GM23338 (cell line): Measurements from ENCODE around the gene MAP3K6. TPM values are rescaled to one million over a fixed set of nuclear protein-coding genes. Genes with fewer than 3 reads are reported as not detected.

ENCODE experiments used
- ATAC-seq: fragments of 200-7000 bp; cut with Tn5 transposase; 3 replicates; pipeline ENCODE4 v1.9.1; 2020
- DNase-seq: peaks from one replicate; pipeline ENCODE4 v3.0.0-alpha.2; 2015; ENCODE audit warnings: low spot score
- H2AFZ ChIP-seq: fragments of 200-600 bp; sonication (generic); 2 replicates; pipeline ENCODE4 v1.8.0; 2016; ENCODE audit warnings: antibody characterized with exemption, mild to moderate bottlenecking, moderate library complexity
- H3F3A ChIP-seq: fragments of 200-600 bp; sonication (generic); replicated peaks from 2 replicates; pipeline ENCODE4 v1.8.0; 2017; ENCODE audit warnings: antibody characterized with exemption, mixed run types, low read depth
- H3K27ac ChIP-seq: fragments of 200-600 bp; sonication (generic); 2 replicates; pipeline ENCODE4 v1.6.1; 2016; ENCODE audit warnings: low read depth
- H3K27me3 ChIP-seq: fragments of 200-600 bp; sonication (generic); 2 replicates; pipeline ENCODE4 v1.8.0; 2016; ENCODE audit warnings: mild to moderate bottlenecking, mixed run types, moderate library complexity; ENCODE audit not compliant: insufficient read depth
- H3K36me3 ChIP-seq: fragments of 200-600 bp; sonication (generic); 2 replicates; pipeline ENCODE4 v1.8.0; 2016; ENCODE audit warnings: mild to moderate bottlenecking; ENCODE audit not compliant: insufficient read depth
- H3K4me1 ChIP-seq: fragments of 200-600 bp; sonication (generic); 2 replicates; pipeline ENCODE4 v1.8.0; 2016; ENCODE audit warnings: mild to moderate bottlenecking, moderate library complexity; ENCODE audit not compliant: insufficient read depth
- H3K4me2 ChIP-seq: fragments of 200-600 bp; sonication (generic); 2 replicates; pipeline ENCODE4 v1.7.1; 2017; ENCODE audit warnings: mixed run types
- H3K4me3 ChIP-seq: fragments of 200-600 bp; sonication (generic); 2 replicates; pipeline ENCODE4 v1.6.1; 2016; ENCODE audit warnings: mixed run types
- H3K79me2 ChIP-seq: fragments of 200-600 bp; sonication (generic); replicated peaks from 2 replicates; pipeline ENCODE4 v1.8.0; 2017; ENCODE audit warnings: mild to moderate bottlenecking; ENCODE audit not compliant: insufficient read depth
- H3K9me2 ChIP-seq: fragments of 200-600 bp; sonication (generic); 2 replicates; pipeline ENCODE4 v1.8.0; 2017; ENCODE audit not compliant: insufficient read depth
- H4K20me1 ChIP-seq: fragments of 200-600 bp; sonication (generic); replicated peaks from 2 replicates; pipeline ENCODE4 v1.8.0; 2017; ENCODE audit warnings: mild to moderate bottlenecking; ENCODE audit not compliant: insufficient read depth
- H3K27ac Mint-ChIP-seq: 2 replicates; pipeline ENCODE4 v1.8.0; 2020; ENCODE audit warnings: inconsistent platforms, mild to moderate bottlenecking, moderate library complexity, mixed read lengths
- H3K27me3 Mint-ChIP-seq: 3 replicates; pipeline ENCODE4 v1.8.0; 2022; ENCODE audit warnings: low read depth, mild to moderate bottlenecking, moderate library complexity, mixed read lengths, inconsistent platforms; ENCODE audit not compliant: insufficient read depth, poor library complexity
- H3K36me3 Mint-ChIP-seq: 3 replicates; pipeline ENCODE4 v1.8.0; 2021; ENCODE audit warnings: low read depth, mild to moderate bottlenecking, inconsistent platforms, moderate library complexity, mixed read lengths
- H3K4me1 Mint-ChIP-seq: 3 replicates; pipeline ENCODE4 v1.8.0; 2020; ENCODE audit warnings: mild to moderate bottlenecking, inconsistent platforms, mixed read lengths
- H3K4me3 Mint-ChIP-seq: 3 replicates; pipeline ENCODE4 v1.8.0; 2021; ENCODE audit warnings: moderate library complexity, mild to moderate bottlenecking, inconsistent platforms, mixed read lengths
- H3K9me3 Mint-ChIP-seq: 3 replicates; pipeline ENCODE4 v1.8.0; 2020; ENCODE audit warnings: moderate library complexity, mild to moderate bottlenecking, inconsistent platforms, mixed read lengths
- CREB1 ChIP-seq: fragments of 250-450 bp; sonication (Bioruptor Pico); IDR thresholded peaks from 2 replicates; pipeline ENCODE4 v1.5.0; 2020; ENCODE audit warnings: low read depth, mild to moderate bottlenecking, moderate library complexity
- CTCF ChIP-seq, 2 experiments: fragments of 200-600 bp in 1 of 2; sonication (generic) in 1 of 2; conservative IDR thresholded peaks; 2 replicates each; pipeline versions ENCODE4 v1.5.1 to v1.6.1; 2016 to 2017; ENCODE audit warnings: antibody characterized with exemption in 2 of 2, low read depth in 2 of 2, mild to moderate bottlenecking in 2 of 2, moderate library complexity in 1 of 2
- EZH2 ChIP-seq: fragments of 200-600 bp; sonication (generic); IDR thresholded peaks from one replicate; pipeline ENCODE4 v1.8.0; 2017; ENCODE audit warnings: antibody characterized with exemption, mild to moderate bottlenecking, low read depth; ENCODE audit not compliant: unreplicated experiment
- EZH2phosphoT487 ChIP-seq: fragments of 200-600 bp; sonication (generic); IDR thresholded peaks from one replicate; pipeline ENCODE4 v1.8.1; 2018; ENCODE audit warnings: antibody characterized with exemption; ENCODE audit not compliant: unreplicated experiment
- JUNB ChIP-seq: IDR thresholded peaks from one replicate; pipeline ENCODE4 v1.6.1; 2016; ENCODE audit warnings: antibody characterized with exemption; ENCODE audit not compliant: unreplicated experiment
- NANOG ChIP-seq: IDR thresholded peaks from 2 replicates; pipeline ENCODE4 v1.6.1; 2016; ENCODE audit warnings: antibody characterized with exemption, borderline replicate concordance
- POLR2AphosphoS5 ChIP-seq: IDR thresholded peaks from 2 replicates; pipeline ENCODE4 v1.6.1; 2016; ENCODE audit warnings: antibody characterized with exemption, low read depth
- STAT1 ChIP-seq: IDR thresholded peaks from one replicate; pipeline ENCODE4 v1.6.1; 2016; ENCODE audit warnings: antibody characterized with exemption; ENCODE audit not compliant: unreplicated experiment
- ZNF114 ChIP-seq: fragments of 250-450 bp; sonication (Bioruptor Pico); IDR thresholded peaks from 2 replicates; pipeline ENCODE4 v1.5.0; 2020; ENCODE audit warnings: mild to moderate bottlenecking, moderate library complexity
- ZNF331 ChIP-seq: fragments of 250-450 bp; sonication (Bioruptor Pico); IDR thresholded peaks from 2 replicates; pipeline ENCODE4 v1.5.0; 2020; ENCODE audit warnings: low read depth, mild to moderate bottlenecking, moderate library complexity
- ZNF462 ChIP-seq: fragments of 250-450 bp; sonication (Bioruptor Pico); IDR thresholded peaks from 2 replicates; pipeline ENCODE4 v1.5.0; 2020; ENCODE audit warnings: mild to moderate bottlenecking, moderate library complexity
- polyA plus RNA-seq: library from polyadenylated mRNA; unstranded; fragments of >200 nt; fragmentation: Nextera tagmentation; extraction: Ambion mirVana; gene quantifications from 2 replicates; pipeline ENCODE4 v1.2.1, GENCODE V29; 2016
- total RNA-seq: library from RNA; depleted of rRNA; stranded (reverse); fragments of >200 nt; shearing (Covaris generic); gene quantifications from 2 replicates; pipeline ENCODE4 v1.2.3, GENCODE V29; 2014
- TF ChIP-seq, protein P1 (sequence below): IDR thresholded peaks from one replicate; pipeline ENCODE4 v1.6.1; 2018; ENCODE audit warnings: antibody characterized with exemption; ENCODE audit not compliant: unreplicated experiment
- TF ChIP-seq, protein P2 (sequence below): IDR thresholded peaks from 2 replicates; pipeline ENCODE4 v1.6.1; 2016; ENCODE audit warnings: antibody characterized with exemption

Gene MAP3K6
- total and polyA plus RNA-seq, 2 experiments from 2014 or later, result 8.2 to 10.6 TPM

DNA sequence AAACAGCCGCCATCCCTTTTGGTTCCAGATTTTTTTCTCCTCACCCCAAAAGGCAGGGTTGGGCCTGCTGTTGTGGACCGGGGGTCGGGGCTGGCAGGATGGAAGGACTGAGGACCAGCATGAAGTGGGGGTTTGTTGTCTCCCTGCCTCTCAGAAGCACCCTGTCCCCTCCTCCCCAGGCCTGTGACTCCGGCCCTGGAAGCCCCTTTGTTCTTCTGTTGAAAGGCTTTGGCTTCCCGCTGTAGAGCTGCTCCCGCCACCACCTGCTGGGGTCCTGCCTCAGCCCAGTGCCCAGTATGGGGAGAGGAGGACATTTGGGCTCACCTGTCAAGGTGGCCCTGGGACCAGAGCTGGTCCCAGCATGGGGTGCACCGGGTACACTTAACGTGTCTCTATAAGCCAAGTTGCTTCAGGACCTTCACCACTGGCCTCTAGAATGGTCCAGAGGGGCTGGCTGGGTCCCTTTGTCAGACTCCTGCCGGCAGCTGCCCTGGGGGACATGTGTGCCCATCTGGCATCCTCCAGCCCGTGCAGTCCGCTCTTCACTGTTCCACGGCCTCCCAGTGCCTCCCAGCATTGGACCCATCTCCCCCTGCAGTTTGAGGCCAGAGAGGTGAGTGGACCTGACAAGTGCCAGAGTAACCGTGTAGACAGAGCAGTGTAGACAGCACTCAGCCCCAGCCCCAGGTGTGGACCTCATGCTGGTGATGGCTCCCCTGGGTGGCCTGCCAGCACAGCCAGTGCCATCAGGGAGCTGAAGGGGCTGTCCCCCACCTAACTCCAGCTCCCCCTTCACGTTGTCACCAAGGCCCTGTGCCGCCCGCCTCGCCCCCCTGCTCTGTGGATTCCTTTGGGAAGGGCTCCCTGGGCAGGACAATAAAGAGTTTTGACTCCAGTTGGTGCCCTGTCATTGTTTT lies 31.0 kb downstream of the MAP3K6 start:
- Mint-ChIP-seq H3K36me3 (peaks cover 38% of the 10 kb centered on the region), H3K9me3 (no peaks in the 10 kb centered on the region), H3K27me3 (peaks cover 14% of the 10 kb centered on the region), H3K4me3 (no peak overlapping the region), H3K27ac (no peak overlapping the region), H3K4me1 (peaks cover 9% of the 10 kb centered on the region)
- no peak overlapping the region for H3K4me2 ChIP-seq
- no peak overlapping the region for H2AFZ ChIP-seq
- TF ChIP-seq ZNF331 (no peak), NANOG (no peak), POLR2AphosphoS5 (no peak), ZNF114 (CRISPR knock-in tag) (no peak), EZH2 (no peak), STAT1 (no peak), JUNB (no peak), CREB1 (CRISPR knock-in tag) (no peak), EZH2phosphoT487 (no peak), ZNF462 (CRISPR knock-in tag) (no peak), CTCF (conservative IDR thresholded peaks at IDR 0.05; ENCODE audit: low read depth in 2 of 2) (no peak)
- TF ChIP-seq, protein P1, sequence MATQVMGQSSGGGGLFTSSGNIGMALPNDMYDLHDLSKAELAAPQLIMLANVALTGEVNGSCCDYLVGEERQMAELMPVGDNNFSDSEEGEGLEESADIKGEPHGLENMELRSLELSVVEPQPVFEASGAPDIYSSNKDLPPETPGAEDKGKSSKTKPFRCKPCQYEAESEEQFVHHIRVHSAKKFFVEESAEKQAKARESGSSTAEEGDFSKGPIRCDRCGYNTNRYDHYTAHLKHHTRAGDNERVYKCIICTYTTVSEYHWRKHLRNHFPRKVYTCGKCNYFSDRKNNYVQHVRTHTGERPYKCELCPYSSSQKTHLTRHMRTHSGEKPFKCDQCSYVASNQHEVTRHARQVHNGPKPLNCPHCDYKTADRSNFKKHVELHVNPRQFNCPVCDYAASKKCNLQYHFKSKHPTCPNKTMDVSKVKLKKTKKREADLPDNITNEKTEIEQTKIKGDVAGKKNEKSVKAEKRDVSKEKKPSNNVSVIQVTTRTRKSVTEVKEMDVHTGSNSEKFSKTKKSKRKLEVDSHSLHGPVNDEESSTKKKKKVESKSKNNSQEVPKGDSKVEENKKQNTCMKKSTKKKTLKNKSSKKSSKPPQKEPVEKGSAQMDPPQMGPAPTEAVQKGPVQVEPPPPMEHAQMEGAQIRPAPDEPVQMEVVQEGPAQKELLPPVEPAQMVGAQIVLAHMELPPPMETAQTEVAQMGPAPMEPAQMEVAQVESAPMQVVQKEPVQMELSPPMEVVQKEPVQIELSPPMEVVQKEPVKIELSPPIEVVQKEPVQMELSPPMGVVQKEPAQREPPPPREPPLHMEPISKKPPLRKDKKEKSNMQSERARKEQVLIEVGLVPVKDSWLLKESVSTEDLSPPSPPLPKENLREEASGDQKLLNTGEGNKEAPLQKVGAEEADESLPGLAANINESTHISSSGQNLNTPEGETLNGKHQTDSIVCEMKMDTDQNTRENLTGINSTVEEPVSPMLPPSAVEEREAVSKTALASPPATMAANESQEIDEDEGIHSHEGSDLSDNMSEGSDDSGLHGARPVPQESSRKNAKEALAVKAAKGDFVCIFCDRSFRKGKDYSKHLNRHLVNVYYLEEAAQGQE, result no peak
- TF ChIP-seq, protein P2, sequence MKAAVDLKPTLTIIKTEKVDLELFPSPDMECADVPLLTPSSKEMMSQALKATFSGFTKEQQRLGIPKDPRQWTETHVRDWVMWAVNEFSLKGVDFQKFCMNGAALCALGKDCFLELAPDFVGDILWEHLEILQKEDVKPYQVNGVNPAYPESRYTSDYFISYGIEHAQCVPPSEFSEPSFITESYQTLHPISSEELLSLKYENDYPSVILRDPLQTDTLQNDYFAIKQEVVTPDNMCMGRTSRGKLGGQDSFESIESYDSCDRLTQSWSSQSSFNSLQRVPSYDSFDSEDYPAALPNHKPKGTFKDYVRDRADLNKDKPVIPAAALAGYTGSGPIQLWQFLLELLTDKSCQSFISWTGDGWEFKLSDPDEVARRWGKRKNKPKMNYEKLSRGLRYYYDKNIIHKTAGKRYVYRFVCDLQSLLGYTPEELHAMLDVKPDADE, result no peak
- ATAC-seq (no peak), DNase-seq (no peak)
- H3K79me2 ChIP-seq, result no peaks in the 10 kb centered on the region
- H3K36me3 ChIP-seq, result peaks cover 4% of the 10 kb centered on the region; the same call in 1 of the 2 replicates
- no peak overlapping the region for H3K27ac ChIP-seq
- H3K9me2 ChIP-seq, result no peaks in the 10 kb centered on the region
- no peak overlapping the region for H3K4me3 ChIP-seq
- H3K4me1 ChIP-seq, result 0 out of 2 replicates have a peak, but pooled peaks cover 2% of the 10 kb centered on the region
- no peaks in the 10 kb centered on the region for H3K27me3 ChIP-seq
- no peaks in the 10 kb centered on the region; the same call in 1 of the 2 replicates for H4K20me1 ChIP-seq
- peaks cover 5% of the 10 kb centered on the region; the same call in 1 of the 2 replicates for H3F3A ChIP-seq
